GM12878 (cell line): Measurements from ENCODE around the gene ZNF470. TPM values are rescaled to one million over a fixed set of nuclear protein-coding genes. Genes with fewer than 3 reads are reported as not detected.

Experiments
- ATAC-seq: fragments of 200-7000 bp; cut with Tn5 transposase; 3 replicates; pipeline ENCODE4 v1.9.1; 2020; ENCODE audit warnings: mild to moderate bottlenecking, moderate library complexity
- BruUV-seq: library from RNA; stranded (reverse); fragments of 400-500 nt; replicated peaks from 2 replicates; lab custom pipeline; 2021; lab: Mats Ljungman, UMichigan
- CTCF ChIA-PET: fragments of 300-600 bp; sonication (Branson Sonifier 250); formaldehyde crosslinking; extraction: SDS; loops from one replicate; lab custom pipeline; 2021; ENCODE audit warnings: inconsistent platforms; lab: Yijun Ruan, JAX
- POLR2A ChIA-PET: fragments of 350-600 bp; formaldehyde crosslinking; extraction: SDS; loops from one replicate; lab custom pipeline; 2021; ENCODE audit warnings: inconsistent platforms; lab: Charles Lee
- RAD21 ChIA-PET: fragments of 300-600 bp; sonication (Branson Sonifier 250); formaldehyde crosslinking; loops from one replicate; lab custom pipeline; 2023; ENCODE audit warnings: antibody characterized with exemption; ENCODE audit not compliant: unreplicated experiment; lab: Charles Lee
- SMC1A ChIA-PET: fragments of 300-600 bp; sonication (Branson Sonifier 250); formaldehyde crosslinking; loops from one replicate; lab custom pipeline; 2023; ENCODE audit not compliant: unreplicated experiment, uncharacterized antibody; lab: Charles Lee
- DNase-seq: peaks from one replicate; pipeline ENCODE4 v3.0.0-alpha.2; 2011; ENCODE audit warnings: low read depth, low spot score
- FAIRE-seq: peaks from 3 replicates; lab custom pipeline; 2011; peaks lifted over from hg19 to GRCh38; lab: Jason Lieb, UNC
- H2AFZ ChIP-seq: 2 replicates; pipeline ENCODE4 v1.6.0; 2011; ENCODE audit warnings: low read depth, low read length, control low read depth; ENCODE audit not compliant: control insufficient read depth
- H3K27ac ChIP-seq: 2 replicates; pipeline ENCODE4 v1.5.1; 2011; ENCODE audit warnings: control low read depth; ENCODE audit not compliant: control insufficient read depth, insufficient read depth
- H3K27me3 ChIP-seq, 2 experiments: replicated peaks in 1 of 2; 2 replicates each; pipeline versions ENCODE4 v1.6.0 to v1.6.1; 2011; ENCODE audit warnings: low read length in 1 of 2; ENCODE audit not compliant: control insufficient read depth in 2 of 2, insufficient read depth in 2 of 2
- H3K36me3 ChIP-seq, 2 experiments: 2 replicates each; pipeline ENCODE4 v1.5.1; 2011; ENCODE audit warnings: low read length in 1 of 2; ENCODE audit not compliant: control insufficient read depth in 2 of 2, insufficient read depth in 2 of 2
- H3K4me1 ChIP-seq: 2 replicates; pipeline ENCODE4 v1.6.1; 2011; ENCODE audit warnings: mild to moderate bottlenecking, low read length, moderate library complexity, mixed read lengths; ENCODE audit not compliant: control insufficient read depth, insufficient read depth
- H3K4me2 ChIP-seq: 2 replicates; pipeline ENCODE4 v1.6.0; 2011; ENCODE audit warnings: control low read depth; ENCODE audit not compliant: control insufficient read depth, insufficient read depth
- H3K4me3 ChIP-seq: fragments of 200-600 bp; sonication (generic); 2 replicates; pipeline ENCODE4 v1.5.1; 2016
- H3K79me2 ChIP-seq: 2 replicates; pipeline ENCODE4 v1.6.0; 2011; ENCODE audit warnings: low read length; ENCODE audit not compliant: control insufficient read depth, insufficient read depth
- H3K9ac ChIP-seq: 2 replicates; pipeline ENCODE4 v1.8.0; 2011; ENCODE audit warnings: low read length, control low read depth, mixed read lengths; ENCODE audit not compliant: control insufficient read depth, insufficient read depth
- H3K9me3 ChIP-seq: replicated peaks from 3 replicates; pipeline ENCODE4 v1.5.1; 2011; ENCODE audit warnings: mild to moderate bottlenecking, low read length; ENCODE audit not compliant: control insufficient read depth, insufficient read depth
- H4K20me1 ChIP-seq: 2 replicates; pipeline ENCODE4 v1.6.0; 2011; ENCODE audit not compliant: control insufficient read depth, insufficient read depth
- CBX5 ChIP-seq: sonication (generic); IDR thresholded peaks from 2 replicates; pipeline ENCODE4 v1.6.1; 2016; ENCODE audit warnings: low read depth, moderate library complexity, mild to moderate bottlenecking, inconsistent platforms
- CHD2 ChIP-seq: IDR thresholded peaks from 2 replicates; pipeline ENCODE4 v1.6.1; 2011; ENCODE audit warnings: low read depth, low read length, improper control_type of control experiment, borderline replicate concordance
- IRF4 ChIP-seq: IDR thresholded peaks from 2 replicates; pipeline ENCODE4 v1.6.1; 2011; ENCODE audit warnings: low read depth, low read length
- KAT2A ChIP-seq: conservative IDR thresholded peaks from 2 replicates; pipeline ENCODE4 v1.6.1; 2011; ENCODE audit warnings: low read depth, low read length; ENCODE audit not compliant: control insufficient read depth
- MTA2 ChIP-seq: fragments of 450-650 bp; IDR thresholded peaks from 2 replicates; pipeline ENCODE4 v1.6.1; 2016; ENCODE audit warnings: low read depth, mild to moderate bottlenecking, moderate library complexity
- NFIC ChIP-seq: IDR thresholded peaks from 2 replicates; pipeline ENCODE4 v1.6.1; 2012; ENCODE audit warnings: low read depth, mild to moderate bottlenecking, inconsistent platforms, low read length, moderate library complexity
- NRF1 ChIP-seq: conservative IDR thresholded peaks from 2 replicates; pipeline ENCODE4 v1.6.1; 2011; ENCODE audit warnings: mild to moderate bottlenecking, low read depth, low read length, improper control_type of control experiment
- RAD51 ChIP-seq: fragments of 450-650 bp; IDR thresholded peaks from 2 replicates; pipeline ENCODE4 v1.6.1; 2016; ENCODE audit warnings: moderate library complexity, mild to moderate bottlenecking, inconsistent platforms
- SMARCA5 ChIP-seq: fragments of 450-650 bp; IDR thresholded peaks from 2 replicates; pipeline ENCODE4 v1.6.1; 2017; ENCODE audit warnings: mild to moderate bottlenecking
- SRF ChIP-seq, 2 experiments: IDR thresholded peaks; 2 replicates each; pipeline ENCODE4 v1.6.1; 2011; ENCODE audit warnings: low read depth in 2 of 2, low read length in 2 of 2, mild to moderate bottlenecking in 1 of 2, moderate library complexity in 1 of 2
- TCF12 ChIP-seq: IDR thresholded peaks from 2 replicates; pipeline ENCODE4 v1.6.1; 2011; ENCODE audit warnings: low read depth, mild to moderate bottlenecking, low read length
- ZNF24 ChIP-seq: fragments of 450-650 bp; IDR thresholded peaks from 2 replicates; pipeline ENCODE4 v1.6.1; 2017; ENCODE audit warnings: antibody characterized with exemption, mild to moderate bottlenecking
- WGBS: methylation state at CpG from one replicate; pipeline ENCODE4 v1.1.6; 2016; ENCODE audit warnings: low lambda C conversion rate; ENCODE audit not compliant: insufficient replicate concordance, insufficient coverage; ENCODE audit errors: missing lambda C conversion rate; 5-methylcytosine and 5-hydroxymethylcytosine counted together
- in situ Hi-C: fragments of 300-500 bp; cut with MboI; formaldehyde crosslinking; loops from 9 replicates; pipeline ENCODE4 v1.14.3; 2018; ENCODE audit warnings: mixed read lengths
- intact Hi-C: fragments of 100-400 bp; cut with micrococcal nuclease; formaldehyde crosslinking; loops from one replicate; pipeline ENCODE4 v1.14.2; 2022; ENCODE audit not compliant: unreplicated experiment
- polyA plus RNA-seq, 11 experiments: library from polyadenylated mRNA; depleted of rRNA in 4 of 11; unstranded in 6 of 11; stranded (reverse) in 5 of 11; fragments of >200 nt; fragmentation: Nextera tagmentation in 4 of 11; fragmentation: Illumina TruSeq in 1 of 11; extraction: Ambion mirVana in 4 of 11; extraction: Trizol in 1 of 11; gene quantifications; 1 replicate in 1 of 11; 2 replicates in 10 of 11; pipeline versions ENCODE4 v1.2.1 to v1.2.3, GENCODE V29; 2011 to 2016; ENCODE audit warnings: inconsistent platforms in 2 of 11, missing spikeins in 2 of 11, low read depth in 1 of 11
- total RNA-seq, 4 experiments: library from RNA; depleted of rRNA in 3 of 4; stranded (reverse); fragments of >200 nt in 3 of 4; fragmentation: Illumina TruSeq in 1 of 4; extraction: Trizol in 1 of 4; gene quantifications; 2 replicates each; pipeline versions ENCODE4 v1.2.1 to v1.2.3, GENCODE V29; 2013 to 2021
- TF ChIP-seq, protein P1 (sequence below): IDR thresholded peaks from 2 replicates; pipeline ENCODE4 v1.6.1; 2011; ENCODE audit warnings: borderline replicate concordance, low read depth, mild to moderate bottlenecking, moderate library complexity, mixed read lengths, low read length; ENCODE audit not compliant: insufficient read depth; ENCODE audit errors: extremely low read length
- TF ChIP-seq, protein P2 (sequence below): fragments of 450-650 bp; IDR thresholded peaks from 2 replicates; pipeline ENCODE4 v1.6.1; 2017; ENCODE audit warnings: mild to moderate bottlenecking, moderate library complexity
- TF ChIP-seq, protein P3 (sequence below): IDR thresholded peaks from 2 replicates; pipeline ENCODE4 v1.6.1; 2011; ENCODE audit warnings: low read depth, low read length, improper control_type of control experiment, borderline replicate concordance
- TF ChIP-seq, protein P4 (sequence below): fragments of 450-650 bp; IDR thresholded peaks from 2 replicates; pipeline ENCODE4 v1.6.1; 2017; ENCODE audit warnings: mild to moderate bottlenecking

The ZNF470 gene
- total and polyA plus RNA-seq, 10 of the 15 experiments (the other 5 are each of a cell fraction or from before 2014, with no cell fraction given) = 0.16 to 1.4 (median 0.56) TPM

DNA sequence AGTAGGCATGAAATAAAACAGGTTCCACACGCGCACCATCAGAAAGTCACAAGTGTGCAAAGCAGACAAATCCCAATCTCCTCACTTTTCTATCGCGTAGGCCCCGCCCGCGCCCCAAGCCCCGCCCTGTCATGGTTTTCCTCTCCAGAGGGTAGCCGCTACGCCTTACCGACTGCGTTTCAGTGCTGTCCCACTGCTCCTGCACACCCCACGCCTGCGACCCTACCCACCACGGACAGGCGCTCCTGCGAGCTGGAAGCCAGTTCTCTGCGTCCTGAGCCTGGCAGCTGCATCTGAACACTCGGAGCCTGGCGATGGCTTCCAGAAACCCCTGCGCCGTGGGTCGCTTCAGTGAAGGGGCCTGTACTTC lies 379 bp upstream of the ZNF470 start:
- ChIA-PET CTCF (no interaction called here), SMC1A (no interaction called here), RAD21 (no interaction called here), POLR2A (no interaction called here)
- Histone ChIP-seq H3K9me3 (peaks cover 7% of the 10 kb centered on the region; the same call in 2 of the 3 replicates), H3K4me2 (peak overlapping the region; percentile 39; the same call in 1 of the 2 replicates), H2AFZ (peak overlapping the region; percentile 82), H3K27me3 (no peaks in the 10 kb centered on the region), H3K27ac (no peak overlapping the region), H3K36me3 (no peaks in the 10 kb centered on the region), H4K20me1 (no peaks in the 10 kb centered on the region), H3K9ac (peak overlapping the region; percentile 51; the same call in 1 of the 2 replicates), H3K4me3 (peak overlapping the region; percentile 78), H3K4me1 (no peaks in the 10 kb centered on the region), H3K79me2 (no peaks in the 10 kb centered on the region)
- DNase-seq = no peak
- TF ChIP-seq, protein P1, sequence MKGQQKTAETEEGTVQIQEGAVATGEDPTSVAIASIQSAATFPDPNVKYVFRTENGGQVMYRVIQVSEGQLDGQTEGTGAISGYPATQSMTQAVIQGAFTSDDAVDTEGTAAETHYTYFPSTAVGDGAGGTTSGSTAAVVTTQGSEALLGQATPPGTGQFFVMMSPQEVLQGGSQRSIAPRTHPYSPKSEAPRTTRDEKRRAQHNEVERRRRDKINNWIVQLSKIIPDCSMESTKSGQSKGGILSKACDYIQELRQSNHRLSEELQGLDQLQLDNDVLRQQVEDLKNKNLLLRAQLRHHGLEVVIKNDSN = no peak
- TF ChIP-seq, protein P2, sequence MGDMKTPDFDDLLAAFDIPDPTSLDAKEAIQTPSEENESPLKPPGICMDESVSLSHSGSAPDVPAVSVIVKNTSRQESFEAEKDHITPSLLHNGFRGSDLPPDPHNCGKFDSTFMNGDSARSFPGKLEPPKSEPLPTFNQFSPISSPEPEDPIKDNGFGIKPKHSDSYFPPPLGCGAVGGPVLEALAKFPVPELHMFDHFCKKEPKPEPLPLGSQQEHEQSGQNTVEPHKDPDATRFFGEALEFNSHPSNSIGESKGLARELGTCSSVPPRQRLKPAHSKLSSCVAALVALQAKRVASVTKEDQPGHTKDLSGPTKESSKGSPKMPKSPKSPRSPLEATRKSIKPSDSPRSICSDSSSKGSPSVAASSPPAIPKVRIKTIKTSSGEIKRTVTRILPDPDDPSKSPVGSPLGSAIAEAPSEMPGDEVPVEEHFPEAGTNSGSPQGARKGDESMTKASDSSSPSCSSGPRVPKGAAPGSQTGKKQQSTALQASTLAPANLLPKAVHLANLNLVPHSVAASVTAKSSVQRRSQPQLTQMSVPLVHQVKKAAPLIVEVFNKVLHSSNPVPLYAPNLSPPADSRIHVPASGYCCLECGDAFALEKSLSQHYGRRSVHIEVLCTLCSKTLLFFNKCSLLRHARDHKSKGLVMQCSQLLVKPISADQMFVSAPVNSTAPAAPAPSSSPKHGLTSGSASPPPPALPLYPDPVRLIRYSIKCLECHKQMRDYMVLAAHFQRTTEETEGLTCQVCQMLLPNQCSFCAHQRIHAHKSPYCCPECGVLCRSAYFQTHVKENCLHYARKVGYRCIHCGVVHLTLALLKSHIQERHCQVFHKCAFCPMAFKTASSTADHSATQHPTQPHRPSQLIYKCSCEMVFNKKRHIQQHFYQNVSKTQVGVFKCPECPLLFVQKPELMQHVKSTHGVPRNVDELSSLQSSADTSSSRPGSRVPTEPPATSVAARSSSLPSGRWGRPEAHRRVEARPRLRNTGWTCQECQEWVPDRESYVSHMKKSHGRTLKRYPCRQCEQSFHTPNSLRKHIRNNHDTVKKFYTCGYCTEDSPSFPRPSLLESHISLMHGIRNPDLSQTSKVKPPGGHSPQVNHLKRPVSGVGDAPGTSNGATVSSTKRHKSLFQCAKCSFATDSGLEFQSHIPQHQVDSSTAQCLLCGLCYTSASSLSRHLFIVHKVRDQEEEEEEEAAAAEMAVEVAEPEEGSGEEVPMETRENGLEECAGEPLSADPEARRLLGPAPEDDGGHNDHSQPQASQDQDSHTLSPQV = no peak
- no peak for TF ChIP-seq SRF (IDR thresholded peaks at IDR 0.05; ENCODE audit: low read depth in 2 of 2, low read length in 2 of 2)
- TF ChIP-seq NFIC = no peak
- no peak for TF ChIP-seq CHD2
- TF ChIP-seq MTA2 = no peak
- TF ChIP-seq SMARCA5 = no peak
- TF ChIP-seq, protein P3, sequence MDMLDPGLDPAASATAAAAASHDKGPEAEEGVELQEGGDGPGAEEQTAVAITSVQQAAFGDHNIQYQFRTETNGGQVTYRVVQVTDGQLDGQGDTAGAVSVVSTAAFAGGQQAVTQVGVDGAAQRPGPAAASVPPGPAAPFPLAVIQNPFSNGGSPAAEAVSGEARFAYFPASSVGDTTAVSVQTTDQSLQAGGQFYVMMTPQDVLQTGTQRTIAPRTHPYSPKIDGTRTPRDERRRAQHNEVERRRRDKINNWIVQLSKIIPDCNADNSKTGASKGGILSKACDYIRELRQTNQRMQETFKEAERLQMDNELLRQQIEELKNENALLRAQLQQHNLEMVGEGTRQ = no peak
- TF ChIP-seq NRF1 = no peak
- no peak for TF ChIP-seq KAT2A
- TF ChIP-seq, protein P4, sequence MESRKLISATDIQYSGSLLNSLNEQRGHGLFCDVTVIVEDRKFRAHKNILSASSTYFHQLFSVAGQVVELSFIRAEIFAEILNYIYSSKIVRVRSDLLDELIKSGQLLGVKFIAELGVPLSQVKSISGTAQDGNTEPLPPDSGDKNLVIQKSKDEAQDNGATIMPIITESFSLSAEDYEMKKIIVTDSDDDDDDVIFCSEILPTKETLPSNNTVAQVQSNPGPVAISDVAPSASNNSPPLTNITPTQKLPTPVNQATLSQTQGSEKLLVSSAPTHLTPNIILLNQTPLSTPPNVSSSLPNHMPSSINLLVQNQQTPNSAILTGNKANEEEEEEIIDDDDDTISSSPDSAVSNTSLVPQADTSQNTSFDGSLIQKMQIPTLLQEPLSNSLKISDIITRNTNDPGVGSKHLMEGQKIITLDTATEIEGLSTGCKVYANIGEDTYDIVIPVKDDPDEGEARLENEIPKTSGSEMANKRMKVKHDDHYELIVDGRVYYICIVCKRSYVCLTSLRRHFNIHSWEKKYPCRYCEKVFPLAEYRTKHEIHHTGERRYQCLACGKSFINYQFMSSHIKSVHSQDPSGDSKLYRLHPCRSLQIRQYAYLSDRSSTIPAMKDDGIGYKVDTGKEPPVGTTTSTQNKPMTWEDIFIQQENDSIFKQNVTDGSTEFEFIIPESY = no peak
- no peak for TF ChIP-seq TCF12
- TF ChIP-seq IRF4 = no peak
- TF ChIP-seq CBX5 = no peak
- no peak for TF ChIP-seq ZNF24
- TF ChIP-seq RAD51 = no peak
- intact Hi-C loops (no loop called here), in situ Hi-C loops (no loop called here)
- 1% methylated on average over 15 of the region's 23 CpGs for WGBS
- ATAC-seq = peak; percentile 31
- FAIRE-seq = no peak
- no TSS peak for BruUV-seq
